Trophoblast cell (in vitro differentiated cells and primary cell): ENCODE measurements around the gene DDX19B.
A peak's percentile ranks its signal among the peaks of the same experiment; 100 is the strongest.
"Not testable (repeated sequence)": the region's sequence is repeated elsewhere in the genome, so short reads cannot be mapped to it uniquely, and the experiment has no call there.

Experiments
- DNase-seq, 2 donors: peaks; one replicate each; pipeline ENCODE4 v3.0.0-alpha.2; 2016
- H2AFZ ChIP-seq: 2 replicates; pipeline ENCODE4 v1.6.1; 2013; ENCODE audit warnings: low read length, moderate library complexity, mild to moderate bottlenecking; ENCODE audit not compliant: insufficient read depth, poor library complexity
- H2AK5ac ChIP-seq: 2 replicates; pipeline ENCODE4 v1.6.1; 2013; ENCODE audit warnings: mild to moderate bottlenecking, low read length
- H2BK120ac ChIP-seq: 2 replicates; pipeline ENCODE4 v1.6.1; 2013; ENCODE audit warnings: low read length, mild to moderate bottlenecking, moderate library complexity; ENCODE audit not compliant: insufficient read depth, poor library complexity
- H2BK12ac ChIP-seq: 2 replicates; pipeline ENCODE4 v1.6.1; 2013; ENCODE audit warnings: mild to moderate bottlenecking, low read length, moderate library complexity
- H2BK5ac ChIP-seq: 2 replicates; pipeline ENCODE4 v1.6.1; 2013; ENCODE audit warnings: low read length, low read depth, moderate library complexity, mild to moderate bottlenecking; ENCODE audit not compliant: poor library complexity
- H3K14ac ChIP-seq: 2 replicates; pipeline ENCODE4 v1.6.1; 2013; ENCODE audit warnings: mild to moderate bottlenecking, low read length
- H3K18ac ChIP-seq: 2 replicates; pipeline ENCODE4 v1.6.1; 2013; ENCODE audit warnings: mild to moderate bottlenecking, low read length
- H3K23ac ChIP-seq: 2 replicates; pipeline ENCODE4 v1.6.1; 2013; ENCODE audit warnings: low read length
- H3K27ac ChIP-seq: 2 replicates; pipeline ENCODE4 v1.5.1; 2013; ENCODE audit warnings: low read depth, mild to moderate bottlenecking, inconsistent platforms, low read length, moderate library complexity
- H3K27me3 ChIP-seq: 2 replicates; pipeline ENCODE4 v1.6.1; 2013; ENCODE audit warnings: inconsistent platforms, mild to moderate bottlenecking, low read length, moderate library complexity; ENCODE audit not compliant: insufficient read depth
- H3K36me3 ChIP-seq, 2 experiments: 1 replicate in 1 of 2; 2 replicates in 1 of 2; pipeline ENCODE4 v1.6.1; 2013; ENCODE audit warnings: low read length in 2 of 2, mild to moderate bottlenecking in 2 of 2, moderate library complexity in 1 of 2; ENCODE audit not compliant: insufficient read depth in 2 of 2, control insufficient read depth in 1 of 2
- H3K4ac ChIP-seq: 2 replicates; pipeline ENCODE4 v1.6.1; 2013; ENCODE audit warnings: low read depth, mild to moderate bottlenecking, low read length, moderate library complexity
- H3K4me1 ChIP-seq, 2 experiments: 1 replicate in 1 of 2; 2 replicates in 1 of 2; pipeline ENCODE4 v1.6.1; 2013; ENCODE audit warnings: low read length in 2 of 2, mild to moderate bottlenecking in 2 of 2, moderate library complexity in 1 of 2; ENCODE audit not compliant: insufficient read depth in 2 of 2, control insufficient read depth in 1 of 2
- H3K4me2 ChIP-seq: 2 replicates; pipeline ENCODE4 v1.6.1; 2013; ENCODE audit warnings: inconsistent platforms, mild to moderate bottlenecking, low read length, moderate library complexity
- H3K4me3 ChIP-seq: 2 replicates; pipeline ENCODE4 v1.5.1; 2013; ENCODE audit warnings: mild to moderate bottlenecking, low read depth, low read length, inconsistent platforms
- H3K79me1 ChIP-seq: one replicate; pipeline ENCODE4 v1.6.1; 2013; ENCODE audit warnings: low read length
- H3K79me2 ChIP-seq: 2 replicates; pipeline ENCODE4 v1.6.1; 2013; ENCODE audit warnings: low read length, mild to moderate bottlenecking; ENCODE audit not compliant: control insufficient read depth, insufficient read depth, poor library complexity
- H3K9ac ChIP-seq: 2 replicates; pipeline ENCODE4 v1.6.1; 2013; ENCODE audit warnings: mild to moderate bottlenecking, low read length
- H3K9me3 ChIP-seq: 2 replicates; pipeline ENCODE4 v1.6.1; 2013; ENCODE audit warnings: low read depth, mild to moderate bottlenecking, control low read depth, inconsistent platforms, low read length; ENCODE audit not compliant: insufficient read depth
- H4K12ac ChIP-seq: 2 replicates; pipeline ENCODE4 v1.6.1; 2013; ENCODE audit warnings: low read depth, mild to moderate bottlenecking, low read length, moderate library complexity
- H4K8ac ChIP-seq: 2 replicates; pipeline ENCODE4 v1.6.1; 2013; ENCODE audit warnings: low read depth, mild to moderate bottlenecking, low read length, moderate library complexity
- H4K91ac ChIP-seq: one replicate; pipeline ENCODE4 v1.6.1; 2013; ENCODE audit warnings: low read depth, mild to moderate bottlenecking, low read length, moderate library complexity
- WGBS: extraction: QIAGEN DNeasy Blood & Tissue Kit; methylation state at CpG from one replicate; pipeline ENCODE4 v1.1.7; 2013; ENCODE audit warnings: missing lambda C conversion rate; ENCODE audit not compliant: insufficient read length, insufficient coverage; ENCODE audit errors: extremely low coverage; 5-methylcytosine and 5-hydroxymethylcytosine counted together

The DDX19B gene

GRCh38 chr16:70287304-70287971 lies 11.5 kb upstream of the DDX19B start:
- H2AK5ac ChIP-seq, H3K4me1 ChIP-seq, H3K9me3 ChIP-seq, H4K91ac ChIP-seq, H3K14ac ChIP-seq, H4K8ac ChIP-seq, H3K9ac ChIP-seq, H3K27me3 ChIP-seq, H3K27ac ChIP-seq, H2BK120ac ChIP-seq, H2BK12ac ChIP-seq, H3K18ac ChIP-seq, H3K23ac ChIP-seq, H4K12ac ChIP-seq, H2BK5ac ChIP-seq: not testable (repeated sequence)
- DNase-seq = peak in 1 of 2 donors; percentile 23
- peaks cover 16% of the 10 kb centered on the region for H3K79me1 ChIP-seq
- peak overlapping the region; percentile 57 for H2AFZ ChIP-seq
- H3K4ac ChIP-seq = peak overlapping the region; percentile 58
- H3K36me3 ChIP-seq = peaks cover 20 to 21% of the 10 kb centered on the region in 2 experiments
- no CpG with 5 or more reads among the region's 17 CpGs for WGBS
- H3K4me2 ChIP-seq = peak overlapping the region; percentile 4
- peaks cover 15% of the 10 kb centered on the region for H3K79me2 ChIP-seq
- peak overlapping the region; percentile 45 for H3K4me3 ChIP-seq

DNA sequence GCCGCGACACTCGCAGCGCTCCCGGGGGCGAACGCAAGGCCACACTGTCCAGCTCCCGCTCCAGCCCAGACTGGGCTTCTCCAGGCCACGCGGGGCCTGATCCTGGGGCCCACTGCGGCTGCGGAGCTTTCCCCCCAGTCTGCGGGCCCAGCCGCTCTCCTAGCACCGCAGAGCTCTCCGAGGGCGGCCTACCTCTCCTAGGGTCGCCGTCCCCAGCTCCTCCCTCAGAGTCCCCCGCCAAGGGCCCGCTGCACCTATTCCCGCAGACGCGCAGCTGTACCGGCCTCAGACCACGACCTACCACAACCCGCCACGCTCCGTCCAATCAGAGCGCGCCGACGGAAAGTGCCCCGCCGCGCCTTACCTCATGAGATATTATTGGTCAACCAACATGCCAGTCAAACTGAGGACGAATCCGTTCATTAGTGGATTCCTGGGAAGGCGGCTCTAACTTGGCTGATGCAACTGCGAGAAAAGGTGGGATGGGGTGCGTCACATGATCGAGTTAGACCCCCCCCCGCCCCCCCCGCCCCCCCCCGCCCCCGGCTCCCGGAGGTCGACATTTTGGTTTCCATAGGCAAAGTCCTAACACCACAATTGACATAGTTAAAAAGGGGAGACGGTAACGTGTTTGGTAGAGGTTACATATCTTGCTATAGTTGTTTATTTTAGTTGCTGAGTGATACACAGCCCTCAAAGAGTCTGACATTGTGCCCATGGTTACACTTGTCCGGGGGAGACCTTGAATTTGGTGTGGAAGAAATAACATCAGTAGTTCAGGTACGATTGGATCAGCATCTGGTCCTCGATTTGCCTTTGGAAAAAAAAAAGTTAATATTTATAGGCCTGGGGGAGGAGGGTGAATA lies 9.5 kb upstream of the DDX19B start, which contains the start of gene AARS1:
Gene AARS1, minus strand, starts transcription at position 278 of the 866 bp plus-strand sequence. CDS start 6,743 bp downstream, outside the sequence.
- Histone ChIP-seq H3K14ac (peak within 1 kb of the TSS; percentile 93), H3K4ac (peak within 1 kb of the TSS; percentile 87), H3K79me2 (peaks cover 15% of the 10 kb centered on the region), H3K9ac (peak within 1 kb of the TSS; percentile 72), H3K4me1 (no peaks in the 10 kb centered on the region), H3K4me2 (peak within 1 kb of the TSS; percentile 65), H4K8ac (peak within 1 kb of the TSS; percentile 84), H3K23ac (no peak within 1 kb of the TSS), H3K36me3 (peaks cover 6 to 7% of the 10 kb centered on the region in 2 experiments), H2BK5ac (peak within 1 kb of the TSS; percentile 71), H3K27me3 (no peaks in the 10 kb centered on the region), H3K27ac (peak within 1 kb of the TSS; percentile 90), H3K9me3 (no peaks in the 10 kb centered on the region), H4K91ac (peak within 1 kb of the TSS; percentile 88), H3K79me1 (peaks cover 16% of the 10 kb centered on the region), H3K4me3 (peak within 1 kb of the TSS; percentile 81), H2BK120ac (peak within 1 kb of the TSS; percentile 88), H2BK12ac (peak within 1 kb of the TSS; percentile 95), H4K12ac (peak within 1 kb of the TSS; percentile 78), H2AK5ac (peak within 1 kb of the TSS; percentile 81), H2AFZ (peak within 1 kb of the TSS; percentile 70), H3K18ac (peak within 1 kb of the TSS; percentile 69)
- WGBS = no CpG with 5 or more reads among the region's 53 CpGs
- peak; percentile 96 to 100 for DNase-seq

- no peak overlapping the region for H4K8ac ChIP-seq
- H3K79me2 ChIP-seq = peaks cover 15% of the 10 kb centered on the region
Measured at GRCh38 chr16:70290949-70291519, 8.0 kb upstream of the DDX19B start.

DNA sequence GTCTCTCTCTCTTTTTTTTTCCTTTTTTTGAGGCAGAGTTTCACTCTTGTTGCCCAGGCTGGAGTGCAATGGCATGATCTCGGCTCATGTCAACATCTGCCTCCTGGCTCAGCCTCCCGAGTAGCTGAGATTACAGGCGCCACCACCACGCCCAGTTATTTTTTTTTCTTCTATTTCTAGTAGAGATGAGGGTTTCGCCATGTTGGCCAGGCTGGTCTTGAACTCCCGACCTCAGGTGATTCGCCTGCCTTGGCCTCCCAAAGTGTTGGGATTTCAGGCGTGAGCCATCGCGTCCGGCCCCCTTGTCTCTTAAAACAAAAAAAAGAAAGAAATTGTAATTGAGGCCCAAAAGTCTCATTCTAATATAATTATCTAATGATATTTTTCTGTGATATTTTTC lies 6.8 kb upstream of the DDX19B start:
- H2AFZ ChIP-seq, DNase-seq, H3K4me1 ChIP-seq, H3K4me2 ChIP-seq, H3K18ac ChIP-seq, H3K4me3 ChIP-seq, H3K27ac ChIP-seq, H2BK5ac ChIP-seq, H2AK5ac ChIP-seq, H2BK120ac ChIP-seq, H3K23ac ChIP-seq, H3K27me3 ChIP-seq, H4K91ac ChIP-seq, H3K36me3 ChIP-seq, H3K4ac ChIP-seq, H4K8ac ChIP-seq, H2BK12ac ChIP-seq, H3K9me3 ChIP-seq, H3K14ac ChIP-seq, H4K12ac ChIP-seq, H3K9ac ChIP-seq: not testable (repeated sequence)
- Histone ChIP-seq H3K79me1 (peaks cover 16% of the 10 kb centered on the region), H3K79me2 (peaks cover 15% of the 10 kb centered on the region)
- WGBS = no CpG with 5 or more reads among the region's 11 CpGs

More at GRCh38 chr16:70290949-70291519, 8.0 kb upstream of the DDX19B start:
- no peak overlapping the region for H3K18ac ChIP-seq
- H4K91ac ChIP-seq = no peak overlapping the region
- no peak overlapping the region for H3K9ac ChIP-seq
- H2BK5ac ChIP-seq = no peak overlapping the region
- H3K36me3 ChIP-seq = no peaks in the 10 kb centered on the region
- no peak overlapping the region for H2BK12ac ChIP-seq
- H3K27me3 ChIP-seq = no peaks in the 10 kb centered on the region
- H3K23ac ChIP-seq = no peak overlapping the region
- no peaks in the 10 kb centered on the region for H3K4me1 ChIP-seq
- H4K12ac ChIP-seq = no peak overlapping the region
- no peaks in the 10 kb centered on the region for H3K9me3 ChIP-seq
- DNase-seq = no peak
- no peak overlapping the region for H3K4me2 ChIP-seq
- no peak overlapping the region for H3K14ac ChIP-seq
- H3K27ac ChIP-seq = no peak overlapping the region
- no peak overlapping the region for H3K4me3 ChIP-seq
- no peak overlapping the region for H2AK5ac ChIP-seq
- peaks cover 16% of the 10 kb centered on the region for H3K79me1 ChIP-seq
- H3K4ac ChIP-seq = no peak overlapping the region
- no peak overlapping the region for H2AFZ ChIP-seq
- no peak overlapping the region for H2BK120ac ChIP-seq
